Erythroblast (primary cell): ENCODE results near the gene PCNT.

ENCODE experiments used
- GATA1 ChIP-seq: IDR thresholded peaks from 2 replicates; pipeline ENCODE4 v1.6.1; 2011; ENCODE audit warnings: low read depth, mild to moderate bottlenecking, control low read depth, low read length, moderate library complexity
- POLR2A ChIP-seq: IDR thresholded peaks from 2 replicates; pipeline ENCODE4 v1.6.1; 2011; ENCODE audit warnings: mild to moderate bottlenecking, low read length

GRCh38 chr21:46406001-46406400 lies 82.0 kb downstream of the PCNT start:
- no peak for TF ChIP-seq GATA1
- no peak for TF ChIP-seq POLR2A
